GM12892 (cell line): Measurements from ENCODE around the gene SURF2.

Experiments
- POLR2A ChIP-seq: IDR thresholded peaks from 2 replicates; pipeline ENCODE4 v1.6.1; 2011; ENCODE audit warnings: low read depth, low read length, control low read depth
- POLR2AphosphoS5 ChIP-seq: IDR thresholded peaks from 2 replicates; pipeline ENCODE4 v1.6.1; 2011; ENCODE audit warnings: low read depth, low read length, control low read depth
- TAF1 ChIP-seq: IDR thresholded peaks from 2 replicates; pipeline ENCODE4 v1.6.1; 2011; ENCODE audit warnings: low read depth, mild to moderate bottlenecking, control low read depth, low read length, borderline replicate concordance

GRCh38 chr9:133347515-133347984 is 8.8 kb upstream of the SURF2 start:
- TF ChIP-seq POLR2A (no peak), POLR2AphosphoS5 (no peak; the same call in 1 of the 2 replicates), TAF1 (no peak)
